ENCODE measurements around the gene MMP19.

DNA sequence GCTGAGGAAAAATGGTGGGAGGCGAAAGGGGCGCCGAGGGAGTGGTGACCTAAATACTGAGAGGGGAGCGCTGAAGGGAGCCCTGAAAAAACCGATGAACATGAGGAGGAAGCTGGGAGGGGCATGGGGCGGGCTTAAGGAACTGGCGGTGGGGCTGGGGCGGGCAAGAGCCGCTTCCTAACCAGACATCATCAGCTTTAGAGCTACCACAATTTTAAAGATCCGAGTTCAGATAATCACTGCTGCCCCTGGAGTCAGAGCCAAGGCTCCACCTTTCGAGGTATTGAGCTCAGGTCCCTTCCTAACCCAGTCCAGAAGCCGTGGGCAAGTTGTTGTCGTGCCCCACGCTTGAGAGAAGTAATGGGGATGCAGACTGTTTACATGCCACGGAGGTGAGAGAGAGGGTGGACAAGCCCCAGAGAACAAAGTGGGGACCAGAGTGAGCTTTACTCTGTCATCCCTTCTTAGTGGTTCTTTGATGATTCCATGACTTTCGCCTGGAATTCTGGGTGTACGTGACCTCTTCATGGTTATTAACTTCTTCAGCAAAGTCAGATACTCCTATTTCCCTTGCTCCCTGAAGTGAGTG, 24.5 kb downstream of the MMP19 start:
- no peak for TF ChIP-seq EP300 (IDR thresholded peaks at IDR 0.05)
- TF ChIP-seq CTCF (IDR thresholded peaks at IDR 0.05), result no peak
- peak; percentile 7 for TF ChIP-seq POLR2AphosphoS5 (IDR thresholded peaks at IDR 0.05)
- no peak for TF ChIP-seq POLR2A (IDR thresholded peaks at IDR 0.05)

All from gastroesophageal sphincter (tissue), 3 donors.